ENCODE measurements around the gene FEZ2.

The FEZ2 gene

DNA sequence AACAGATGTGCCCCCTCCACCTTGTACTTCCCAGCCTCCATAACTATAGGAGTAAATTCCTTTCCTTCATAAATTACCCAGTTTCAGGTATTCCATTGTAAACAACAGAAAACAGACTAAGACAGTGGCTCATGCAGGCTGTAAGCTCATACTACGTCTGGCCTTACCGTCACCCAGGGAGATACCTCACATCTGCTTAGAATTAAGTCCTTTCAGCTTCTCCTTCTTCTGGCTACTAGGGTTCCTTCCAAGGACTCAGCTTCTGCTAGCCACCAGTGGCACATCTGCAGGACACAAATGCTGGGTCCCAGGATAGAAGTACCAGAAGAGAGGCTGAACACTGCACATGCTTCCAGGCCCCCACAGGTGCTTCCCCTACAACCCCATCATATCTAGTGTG lies 22.4 kb upstream of the FEZ2 start:
- DNase-seq (ENCODE audit: extremely low read depth, low read depth): no peak
- TF ChIP-seq, protein P1, sequence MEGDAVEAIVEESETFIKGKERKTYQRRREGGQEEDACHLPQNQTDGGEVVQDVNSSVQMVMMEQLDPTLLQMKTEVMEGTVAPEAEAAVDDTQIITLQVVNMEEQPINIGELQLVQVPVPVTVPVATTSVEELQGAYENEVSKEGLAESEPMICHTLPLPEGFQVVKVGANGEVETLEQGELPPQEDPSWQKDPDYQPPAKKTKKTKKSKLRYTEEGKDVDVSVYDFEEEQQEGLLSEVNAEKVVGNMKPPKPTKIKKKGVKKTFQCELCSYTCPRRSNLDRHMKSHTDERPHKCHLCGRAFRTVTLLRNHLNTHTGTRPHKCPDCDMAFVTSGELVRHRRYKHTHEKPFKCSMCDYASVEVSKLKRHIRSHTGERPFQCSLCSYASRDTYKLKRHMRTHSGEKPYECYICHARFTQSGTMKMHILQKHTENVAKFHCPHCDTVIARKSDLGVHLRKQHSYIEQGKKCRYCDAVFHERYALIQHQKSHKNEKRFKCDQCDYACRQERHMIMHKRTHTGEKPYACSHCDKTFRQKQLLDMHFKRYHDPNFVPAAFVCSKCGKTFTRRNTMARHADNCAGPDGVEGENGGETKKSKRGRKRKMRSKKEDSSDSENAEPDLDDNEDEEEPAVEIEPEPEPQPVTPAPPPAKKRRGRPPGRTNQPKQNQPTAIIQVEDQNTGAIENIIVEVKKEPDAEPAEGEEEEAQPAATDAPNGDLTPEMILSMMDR (IDR thresholded peaks at IDR 0.05; ENCODE audit: low read depth, low read length): no peak

DNA sequence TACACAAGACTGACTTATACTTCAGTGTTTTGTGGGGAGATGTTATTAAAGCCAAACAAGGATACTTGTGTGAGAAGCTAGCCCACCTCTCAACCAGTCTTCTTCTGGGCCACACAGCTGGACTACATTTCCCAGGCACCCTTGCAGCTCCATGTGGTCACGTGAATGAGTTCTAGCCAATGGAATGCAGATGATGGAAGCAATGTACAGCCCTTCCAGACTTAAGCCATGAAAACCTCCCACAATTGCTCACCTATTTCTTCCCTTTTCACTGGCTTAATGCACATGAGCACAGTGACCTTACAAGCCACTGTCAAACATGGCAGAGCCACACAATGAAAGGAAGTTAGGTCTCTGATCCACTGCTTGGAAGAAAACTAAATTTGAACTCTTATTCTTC lies 20.4 kb upstream of the FEZ2 start:
- TF ChIP-seq, protein P1 (IDR thresholded peaks at IDR 0.05; ENCODE audit: low read depth, low read length): no peak
- no peak for DNase-seq (ENCODE audit: extremely low read depth, low read depth)

DNA sequence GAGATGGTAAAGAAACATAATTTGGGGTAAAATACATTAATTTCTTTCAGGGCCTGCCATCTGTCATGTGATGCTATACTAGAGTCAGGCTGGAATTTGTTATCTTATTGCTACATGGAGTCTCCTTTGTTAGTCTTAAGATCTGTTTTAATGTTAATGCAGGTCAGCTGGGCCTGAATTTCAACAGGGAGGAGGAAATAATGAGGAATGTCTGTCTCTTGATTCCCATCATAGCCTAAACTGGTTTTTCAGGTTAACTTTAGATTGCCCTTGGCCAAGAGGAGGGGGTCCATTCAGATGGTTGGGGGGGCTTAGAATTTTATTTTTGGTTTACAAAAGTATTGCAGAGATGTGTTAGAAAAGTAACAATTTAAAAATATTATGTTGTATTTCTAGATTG lies 19.0 kb upstream of the FEZ2 start:
- DNase-seq (ENCODE audit: extremely low read depth, low read depth): no peak

DNA sequence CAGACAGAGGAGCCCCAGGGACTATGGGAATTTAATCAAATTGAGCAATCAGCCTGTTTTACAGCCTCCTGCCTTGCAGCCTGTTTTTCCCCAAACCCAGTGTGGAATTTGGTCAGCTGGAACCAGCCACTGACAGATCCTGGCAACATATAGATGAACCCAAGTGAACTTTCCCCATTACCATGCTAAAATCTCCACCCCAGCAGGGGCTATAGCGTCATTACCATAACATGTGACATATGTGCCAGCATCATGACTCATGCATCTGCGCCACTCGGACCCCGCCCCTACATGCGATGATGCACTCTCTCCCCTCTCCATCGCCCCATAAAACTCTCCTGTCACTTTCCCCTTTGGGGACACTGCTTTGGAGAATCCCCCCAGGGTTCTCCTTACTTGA lies 17.3 kb upstream of the FEZ2 start:
- no peak for DNase-seq (ENCODE audit: extremely low read depth, low read depth)
- TF ChIP-seq, protein P1 (IDR thresholded peaks at IDR 0.05; ENCODE audit: low read depth, low read length): no peak

More for the DNA sequence above, 19.0 kb upstream of the FEZ2 start:
- TF ChIP-seq, protein P1 (IDR thresholded peaks at IDR 0.05; ENCODE audit: low read depth, low read length): no peak

DNA sequence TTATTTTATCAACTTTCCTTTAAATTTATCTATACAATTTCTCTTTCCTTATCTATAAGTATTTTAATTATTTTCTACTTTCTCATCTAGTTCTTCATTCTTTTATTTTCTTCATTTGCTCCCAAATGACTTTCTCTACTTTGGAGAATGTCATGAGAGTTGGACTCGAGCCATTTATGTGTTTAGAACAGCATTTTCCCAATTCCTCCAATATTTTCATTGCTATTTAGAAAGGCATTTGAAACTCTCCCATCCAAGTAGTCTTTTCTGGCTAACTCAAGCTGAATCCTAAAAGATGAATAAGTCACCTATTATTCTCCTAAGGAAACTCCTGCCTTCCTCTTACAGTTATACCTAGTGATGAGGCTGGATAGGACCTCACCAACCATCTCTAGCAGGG lies 15.8 kb upstream of the FEZ2 start:
- TF ChIP-seq, protein P1 (IDR thresholded peaks at IDR 0.05; ENCODE audit: low read depth, low read length): no peak
- no peak for DNase-seq (ENCODE audit: extremely low read depth, low read depth)

DNA sequence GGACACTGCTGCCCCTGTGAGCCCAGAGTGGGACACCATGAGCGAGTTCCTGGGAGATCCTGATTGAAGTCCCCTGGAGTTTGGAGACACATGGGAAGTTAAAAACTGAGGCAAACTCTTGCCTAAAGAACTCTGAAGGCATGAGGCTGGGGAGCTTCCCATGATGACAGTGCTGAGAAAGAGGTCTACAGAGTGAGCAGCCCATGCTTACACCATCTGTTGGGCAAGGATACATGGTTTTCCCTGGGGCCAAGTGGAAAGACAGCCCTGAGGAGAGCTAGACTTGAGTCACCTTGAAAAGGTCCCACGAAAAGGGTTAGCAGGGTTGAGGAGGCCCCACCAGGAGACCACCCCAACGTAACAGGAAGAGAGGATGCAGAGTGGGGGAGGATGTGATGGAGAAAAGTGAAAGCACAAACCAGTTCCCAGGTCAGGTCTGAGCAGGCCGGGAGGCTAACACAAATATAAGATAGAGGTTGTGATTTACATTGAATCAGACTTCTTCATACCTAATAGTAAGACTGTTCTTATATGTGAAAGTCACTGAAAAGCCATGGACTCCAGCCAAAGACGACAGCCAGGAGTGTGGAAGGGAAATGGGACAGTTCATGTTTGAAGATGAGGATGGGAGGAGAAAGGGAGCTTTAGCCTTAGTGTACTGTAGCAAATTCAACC lies 13.5 kb upstream of the FEZ2 start:
- no peak for DNase-seq (ENCODE audit: extremely low read depth, low read depth)
- TF ChIP-seq, protein P1 (IDR thresholded peaks at IDR 0.05; ENCODE audit: low read depth, low read length): no peak

DNA sequence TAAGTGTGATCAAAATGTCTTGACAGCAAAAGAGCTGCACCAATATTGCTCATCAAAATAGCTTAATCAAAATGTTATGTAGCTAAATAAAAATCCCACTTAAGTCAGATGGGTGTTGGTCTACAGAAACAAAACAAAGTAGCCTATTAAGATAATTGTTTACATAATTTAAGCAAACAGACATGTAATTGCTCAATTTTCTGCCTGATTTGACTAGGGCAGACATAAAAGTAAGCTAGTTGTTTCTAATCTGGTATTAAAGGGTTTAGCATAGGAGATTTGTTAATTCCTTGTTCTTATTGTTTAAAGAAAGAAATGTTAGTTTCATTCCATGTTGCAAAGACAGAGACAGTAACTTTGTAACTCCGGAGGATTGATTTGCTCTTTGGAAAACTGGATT lies 11.5 kb upstream of the FEZ2 start:
- TF ChIP-seq, protein P1 (IDR thresholded peaks at IDR 0.05; ENCODE audit: low read depth, low read length): no peak
- DNase-seq (ENCODE audit: extremely low read depth, low read depth): no peak

All from AG09319 (cell line).